Measurements from ENCODE around the gene YTHDF1.

YTHDF1 gene

GRCh38 chr20:63220696-63221399 is 4.9 kb upstream of the YTHDF1 start:
- no peak for ATAC-seq (replicated peaks; ENCODE audit: extremely low read depth, poor library complexity, severe bottlenecking)
- DNase-seq (ENCODE audit: low spot score in 2 of 2): no peak
- H3K4me3 Mint-ChIP-seq: no peak overlapping the region
- no peaks in the 10 kb centered on the region for H3K36me3 Mint-ChIP-seq (ENCODE audit: insufficient read depth)
- no peaks in the 10 kb centered on the region for H3K27me3 Mint-ChIP-seq
- H3K4me1 Mint-ChIP-seq: peaks cover 6% of the 10 kb centered on the region
- no peak overlapping the region for H3K27ac Mint-ChIP-seq (ENCODE audit: low read depth)
- no peaks in the 10 kb centered on the region for H3K9me3 Mint-ChIP-seq

GRCh38 chr20:63219866-63220521 is 4.1 kb upstream of the YTHDF1 start:
- H3K27me3 Mint-ChIP-seq: no peaks in the 10 kb centered on the region
- no peak overlapping the region for H3K27ac Mint-ChIP-seq (ENCODE audit: low read depth)
- peaks cover 11% of the 10 kb centered on the region for H3K4me1 Mint-ChIP-seq
- DNase-seq (ENCODE audit: low spot score in 2 of 2): no peak
- ATAC-seq (replicated peaks; ENCODE audit: extremely low read depth, poor library complexity, severe bottlenecking): no peak
- no peak overlapping the region for H3K4me3 Mint-ChIP-seq
- H3K9me3 Mint-ChIP-seq: no peaks in the 10 kb centered on the region
- no peaks in the 10 kb centered on the region for H3K36me3 Mint-ChIP-seq (ENCODE audit: insufficient read depth)

GRCh38 chr20:63219447-63219821 is 3.5 kb upstream of the YTHDF1 start:
- DNase-seq (ENCODE audit: low spot score in 2 of 2) (no peak), ATAC-seq (replicated peaks; ENCODE audit: extremely low read depth, poor library complexity, severe bottlenecking) (no peak)
- H3K36me3 Mint-ChIP-seq (ENCODE audit: insufficient read depth): no peaks in the 10 kb centered on the region
- no peak overlapping the region for H3K27ac Mint-ChIP-seq (ENCODE audit: low read depth)
- H3K4me3 Mint-ChIP-seq: no peak overlapping the region
- peaks cover 17% of the 10 kb centered on the region for H3K4me1 Mint-ChIP-seq
- H3K27me3 Mint-ChIP-seq: no peaks in the 10 kb centered on the region
- no peaks in the 10 kb centered on the region for H3K9me3 Mint-ChIP-seq

- no peak overlapping the region for H3K4me3 Mint-ChIP-seq
- H3K36me3 Mint-ChIP-seq (ENCODE audit: insufficient read depth): no peaks in the 10 kb centered on the region
- no peaks in the 10 kb centered on the region for H3K9me3 Mint-ChIP-seq
- no peak for DNase-seq (ENCODE audit: low spot score in 2 of 2)
- peaks cover 22% of the 10 kb centered on the region for H3K4me1 Mint-ChIP-seq
- ATAC-seq (replicated peaks; ENCODE audit: extremely low read depth, poor library complexity, severe bottlenecking): no peak
- no peak overlapping the region for H3K27ac Mint-ChIP-seq (ENCODE audit: low read depth)
- H3K27me3 Mint-ChIP-seq: no peaks in the 10 kb centered on the region
Measured at GRCh38 chr20:63218701-63219446, 2.9 kb upstream of the YTHDF1 start.

GRCh38 chr20:63217706-63218105 is 1.8 kb upstream of the YTHDF1 start:
- Mint-ChIP-seq H3K27ac (ENCODE audit: low read depth) (no peak overlapping the region), H3K27me3 (no peaks in the 10 kb centered on the region), H3K36me3 (ENCODE audit: insufficient read depth) (peaks cover 6% of the 10 kb centered on the region), H3K9me3 (no peaks in the 10 kb centered on the region), H3K4me3 (no peak overlapping the region), H3K4me1 (peaks cover 34% of the 10 kb centered on the region)
- DNase-seq (ENCODE audit: low spot score in 2 of 2) (no peak), ATAC-seq (replicated peaks; ENCODE audit: extremely low read depth, poor library complexity, severe bottlenecking) (no peak)

GRCh38 chr20:63216849-63217471 is 1.0 kb upstream of the YTHDF1 start:
- DNase-seq (ENCODE audit: low spot score in 2 of 2) (no peak), ATAC-seq (replicated peaks; ENCODE audit: extremely low read depth, poor library complexity, severe bottlenecking) (no peak)
- Mint-ChIP-seq H3K9me3 (no peaks in the 10 kb centered on the region), H3K36me3 (ENCODE audit: insufficient read depth) (peaks cover 11% of the 10 kb centered on the region), H3K27ac (ENCODE audit: low read depth) (peak overlapping the region; percentile 71), H3K27me3 (no peaks in the 10 kb centered on the region), H3K4me3 (peak overlapping the region; percentile 87), H3K4me1 (peaks cover 42% of the 10 kb centered on the region)

- H3K27me3 Mint-ChIP-seq: no peaks in the 10 kb centered on the region
Measured at GRCh38 chr20:63215101-63216040, 560 bp downstream of the YTHDF1 start.

GRCh38 chr20:63214514-63214913 is 1.4 kb downstream of the YTHDF1 start:
- ATAC-seq (replicated peaks; ENCODE audit: extremely low read depth, poor library complexity, severe bottlenecking) (no peak), DNase-seq (ENCODE audit: low spot score in 2 of 2) (no peak)
- peak overlapping the region; percentile 87 for H3K4me3 Mint-ChIP-seq
- H3K27ac Mint-ChIP-seq (ENCODE audit: low read depth): peak overlapping the region; percentile 92
- H3K9me3 Mint-ChIP-seq: no peaks in the 10 kb centered on the region
- no peaks in the 10 kb centered on the region for H3K27me3 Mint-ChIP-seq
- H3K4me1 Mint-ChIP-seq: peaks cover 58% of the 10 kb centered on the region
- peaks cover 24% of the 10 kb centered on the region for H3K36me3 Mint-ChIP-seq (ENCODE audit: insufficient read depth)

More at GRCh38 chr20:63215101-63216040, 560 bp downstream of the YTHDF1 start:
- no peak for ATAC-seq (replicated peaks; ENCODE audit: extremely low read depth, poor library complexity, severe bottlenecking)
- Mint-ChIP-seq H3K36me3 (ENCODE audit: insufficient read depth) (peaks cover 20% of the 10 kb centered on the region), H3K9me3 (no peaks in the 10 kb centered on the region), H3K4me1 (peaks cover 54% of the 10 kb centered on the region), H3K4me3 (peak overlapping the region; percentile 87), H3K27ac (ENCODE audit: low read depth) (peak overlapping the region; percentile 92)
- DNase-seq (ENCODE audit: low spot score in 2 of 2): no peak

GRCh38 chr20:63212792-63213191 is 3.1 kb downstream of the YTHDF1 start:
- Mint-ChIP-seq H3K27me3 (no peaks in the 10 kb centered on the region), H3K4me3 (no peak overlapping the region), H3K4me1 (peaks cover 67% of the 10 kb centered on the region), H3K9me3 (no peaks in the 10 kb centered on the region), H3K36me3 (ENCODE audit: insufficient read depth) (peaks cover 31% of the 10 kb centered on the region), H3K27ac (ENCODE audit: low read depth) (no peak overlapping the region)
- DNase-seq (ENCODE audit: low spot score in 2 of 2): no peak
- ATAC-seq (replicated peaks; ENCODE audit: extremely low read depth, poor library complexity, severe bottlenecking): no peak

- no peaks in the 10 kb centered on the region for H3K27me3 Mint-ChIP-seq
- H3K4me3 Mint-ChIP-seq: peak overlapping the region; percentile 25
- no peak for ATAC-seq (replicated peaks; ENCODE audit: extremely low read depth, poor library complexity, severe bottlenecking)
- H3K4me1 Mint-ChIP-seq: peaks cover 67% of the 10 kb centered on the region
- H3K27ac Mint-ChIP-seq (ENCODE audit: low read depth): peak overlapping the region; percentile 81
- DNase-seq (ENCODE audit: low spot score in 2 of 2): no peak
- H3K9me3 Mint-ChIP-seq: no peaks in the 10 kb centered on the region
- H3K36me3 Mint-ChIP-seq (ENCODE audit: insufficient read depth): peaks cover 36% of the 10 kb centered on the region
Measured at GRCh38 chr20:63212393-63212730, 3.6 kb downstream of the YTHDF1 start.

- Mint-ChIP-seq H3K36me3 (ENCODE audit: insufficient read depth) (peaks cover 49% of the 10 kb centered on the region), H3K4me1 (peaks cover 71% of the 10 kb centered on the region), H3K27ac (ENCODE audit: low read depth) (no peak overlapping the region), H3K9me3 (no peaks in the 10 kb centered on the region), H3K4me3 (no peak overlapping the region), H3K27me3 (no peaks in the 10 kb centered on the region)
- DNase-seq (ENCODE audit: low spot score in 2 of 2) (no peak), ATAC-seq (replicated peaks; ENCODE audit: extremely low read depth, poor library complexity, severe bottlenecking) (no peak)
Measured at GRCh38 chr20:63210011-63210605, 5.8 kb downstream of the YTHDF1 start.
